Measurements from ENCODE around the gene CCDC149.

GRCh38 chr4:24809815-24810405 is 102.9 kb downstream of the CCDC149 start:
- no peak for TF ChIP-seq KDM5A (IDR thresholded peaks at IDR 0.05)
- no peak for TF ChIP-seq CTCF (IDR thresholded peaks at IDR 0.05)
- TF ChIP-seq RCOR1 (IDR thresholded peaks at IDR 0.05; ENCODE audit: low read depth, low read length), result no peak
- no peak for TF ChIP-seq ELK1 (IDR thresholded peaks at IDR 0.05; ENCODE audit: low read depth, low read length)
